HG03439 (cell line): ENCODE measurements around the gene CRAT.
"Not testable (repeated sequence)": the region's sequence is repeated elsewhere in the genome, so short reads cannot be mapped to it uniquely, and the experiment has no call there.

Experiments used
- ATAC-seq: cut with Tn5 transposase; IDR thresholded peaks from one replicate; pipeline ENCODE4 v1.9.1; 2021; ENCODE audit warnings: mild to moderate bottlenecking, moderate library complexity; ENCODE audit not compliant: unreplicated experiment

The CRAT gene

DNA sequence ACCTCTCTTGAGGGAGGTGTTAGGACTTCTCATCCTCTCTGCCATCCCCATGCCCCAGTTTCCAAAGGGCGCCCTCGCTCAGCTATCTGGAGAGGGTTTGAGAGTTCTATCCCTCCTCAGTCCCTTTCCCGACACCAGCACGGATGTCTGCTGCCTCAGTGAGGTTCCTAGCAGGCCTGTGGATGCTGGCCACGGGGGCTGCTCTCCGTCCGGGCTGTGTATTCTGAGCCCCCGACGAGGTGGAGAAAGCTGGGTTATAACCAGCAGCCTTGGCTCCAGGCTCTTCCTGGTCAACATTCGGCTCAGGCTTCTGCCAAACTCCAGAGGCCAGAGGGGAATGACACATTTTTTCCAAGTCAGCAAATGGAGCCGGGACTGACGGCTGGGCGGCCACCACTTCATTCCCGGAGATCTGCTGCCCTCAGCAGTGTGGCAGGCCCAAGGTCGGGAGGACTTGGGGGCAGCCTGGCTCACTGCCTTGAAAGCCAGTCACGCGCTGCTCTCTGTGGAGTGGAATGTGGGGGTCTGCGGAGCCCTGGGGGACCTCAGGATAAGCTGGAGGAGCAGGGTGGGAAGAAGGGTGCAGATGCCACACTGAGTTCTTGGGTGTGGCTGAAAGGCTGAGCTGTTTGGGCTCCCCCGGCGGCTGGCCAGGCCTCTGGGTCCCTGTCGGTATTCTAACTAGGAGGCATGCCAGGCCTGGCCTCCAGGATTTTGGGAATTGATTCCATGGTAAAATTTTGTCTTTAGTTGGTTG is 28.1 kb upstream of the CRAT start:
- no peak for ATAC-seq

DNA sequence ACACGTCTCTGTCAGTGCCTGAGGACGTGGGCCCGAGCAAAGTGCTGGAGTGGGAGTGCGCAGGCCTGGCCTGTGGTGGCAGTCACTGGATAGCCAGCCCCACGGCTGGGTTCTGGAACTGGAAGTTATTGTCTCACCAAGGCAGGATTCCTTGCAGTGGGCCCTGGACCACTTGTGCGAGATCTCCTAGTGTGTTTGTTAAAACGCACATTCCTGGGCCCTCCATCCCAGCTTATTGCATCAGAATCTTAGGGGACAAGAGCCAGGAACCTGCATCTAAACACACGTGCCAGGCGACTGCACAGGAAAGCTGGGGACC is 27.5 kb upstream of the CRAT start:
- ATAC-seq, result no peak

DNA sequence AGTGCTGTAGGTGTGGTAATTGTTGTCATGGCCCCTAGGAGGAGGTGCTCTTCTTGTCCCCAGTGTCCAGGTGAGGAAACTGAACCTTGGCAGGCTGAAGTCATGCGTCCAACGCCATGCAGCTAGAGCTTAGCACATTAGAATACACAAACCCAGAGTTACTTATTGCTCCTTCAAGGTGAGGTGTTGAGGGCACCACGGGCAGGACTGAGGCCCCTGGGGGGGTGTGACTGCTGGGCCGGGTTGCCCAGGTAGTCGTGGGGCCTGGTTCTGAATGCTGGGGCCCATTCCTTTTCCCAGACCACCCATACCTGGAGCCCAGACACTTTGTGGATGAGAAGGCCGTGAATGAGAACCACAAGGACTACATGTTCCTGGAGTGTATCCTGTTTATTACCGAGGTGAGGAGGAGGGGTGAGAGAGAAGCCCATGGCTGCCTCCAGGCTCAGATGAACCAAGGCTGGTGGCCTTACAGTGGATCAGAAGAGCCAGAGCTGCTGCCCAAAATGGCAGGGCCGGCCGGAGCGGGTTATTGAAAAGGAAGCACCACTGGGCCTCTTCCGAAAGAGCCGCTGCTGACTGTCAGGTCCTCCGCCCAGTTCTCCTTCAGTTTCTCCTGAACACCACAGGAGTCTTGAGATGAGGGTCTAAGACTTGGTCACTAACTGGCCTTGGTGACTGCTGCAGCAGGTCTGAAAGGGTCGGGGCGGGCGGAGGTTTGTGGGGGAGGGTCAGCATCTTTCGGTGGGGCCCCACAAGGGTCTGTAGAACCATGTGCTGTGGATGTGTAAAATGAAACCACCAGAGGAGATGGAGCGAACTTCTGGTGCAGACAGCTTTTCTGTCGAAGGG is 26.9 kb upstream of the CRAT start:
- no peak for ATAC-seq

DNA sequence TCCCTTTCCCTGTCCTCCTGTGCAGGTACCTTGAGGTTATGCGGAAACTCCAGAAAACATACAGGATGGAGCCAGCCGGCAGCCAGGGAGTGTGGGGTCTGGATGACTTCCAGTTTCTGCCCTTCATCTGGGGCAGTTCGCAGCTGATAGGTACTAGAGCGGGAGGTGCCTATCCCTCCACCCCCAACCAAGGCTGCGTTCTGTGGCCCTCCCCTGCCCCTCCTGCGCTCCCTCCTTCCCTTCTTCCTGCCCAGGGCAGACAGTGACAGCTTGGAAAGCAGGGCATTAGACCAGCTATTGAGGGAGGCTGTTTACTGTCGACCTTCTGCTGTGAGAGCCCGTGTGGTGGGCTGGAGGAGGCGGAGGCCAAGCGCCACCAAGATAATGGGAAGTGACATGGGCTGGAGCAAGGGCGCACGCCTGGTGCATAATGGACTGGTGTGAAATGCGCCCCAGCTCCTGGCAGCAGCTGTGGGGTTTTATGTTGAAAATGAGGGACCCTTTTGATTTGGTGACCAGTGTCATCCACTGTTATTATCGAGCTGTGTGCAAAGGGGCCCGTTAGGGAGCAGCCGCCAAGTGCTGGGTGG is 25.9 kb upstream of the CRAT start:
- ATAC-seq, result no peak

DNA sequence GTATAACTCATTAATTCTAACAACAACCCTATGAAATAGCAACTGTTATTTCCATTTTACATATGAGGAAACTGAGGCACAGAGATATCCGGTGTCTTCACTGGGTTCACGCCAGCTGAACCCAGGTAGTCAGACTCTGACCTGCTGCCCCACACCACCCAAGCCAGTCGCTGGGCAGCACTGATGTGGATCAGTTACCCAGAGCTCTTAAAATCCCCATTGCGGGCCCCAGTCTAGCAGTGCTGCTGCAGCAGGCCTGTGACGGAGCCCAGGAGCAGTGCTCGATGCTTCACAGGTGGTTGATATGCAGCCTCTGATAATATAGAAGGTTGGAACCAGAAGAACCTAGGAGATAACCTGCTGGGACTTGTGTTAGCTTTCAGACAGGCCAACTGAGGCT is 24.9 kb upstream of the CRAT start:
- ATAC-seq, result no peak

DNA sequence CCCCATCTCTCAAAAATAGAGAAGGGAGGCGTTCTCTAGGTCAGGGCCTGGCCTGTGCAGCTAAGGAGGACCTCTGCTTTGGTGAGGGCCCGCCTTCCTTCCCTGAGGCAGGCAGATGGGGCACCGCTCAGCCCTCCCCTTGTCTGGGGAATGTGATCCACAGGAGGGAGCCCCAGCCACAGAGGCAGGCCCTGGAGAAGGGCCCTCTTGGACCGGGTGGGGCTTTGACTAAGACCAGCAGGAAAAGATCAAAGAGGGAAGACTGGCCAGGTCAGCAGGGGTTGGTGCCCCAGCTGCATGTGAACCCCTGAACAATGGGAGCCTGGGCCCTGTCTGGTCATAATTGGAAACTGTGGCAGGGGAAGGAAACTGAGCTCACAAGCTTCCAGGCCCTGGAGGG is 22.5 kb upstream of the CRAT start:
- no peak for ATAC-seq

DNA sequence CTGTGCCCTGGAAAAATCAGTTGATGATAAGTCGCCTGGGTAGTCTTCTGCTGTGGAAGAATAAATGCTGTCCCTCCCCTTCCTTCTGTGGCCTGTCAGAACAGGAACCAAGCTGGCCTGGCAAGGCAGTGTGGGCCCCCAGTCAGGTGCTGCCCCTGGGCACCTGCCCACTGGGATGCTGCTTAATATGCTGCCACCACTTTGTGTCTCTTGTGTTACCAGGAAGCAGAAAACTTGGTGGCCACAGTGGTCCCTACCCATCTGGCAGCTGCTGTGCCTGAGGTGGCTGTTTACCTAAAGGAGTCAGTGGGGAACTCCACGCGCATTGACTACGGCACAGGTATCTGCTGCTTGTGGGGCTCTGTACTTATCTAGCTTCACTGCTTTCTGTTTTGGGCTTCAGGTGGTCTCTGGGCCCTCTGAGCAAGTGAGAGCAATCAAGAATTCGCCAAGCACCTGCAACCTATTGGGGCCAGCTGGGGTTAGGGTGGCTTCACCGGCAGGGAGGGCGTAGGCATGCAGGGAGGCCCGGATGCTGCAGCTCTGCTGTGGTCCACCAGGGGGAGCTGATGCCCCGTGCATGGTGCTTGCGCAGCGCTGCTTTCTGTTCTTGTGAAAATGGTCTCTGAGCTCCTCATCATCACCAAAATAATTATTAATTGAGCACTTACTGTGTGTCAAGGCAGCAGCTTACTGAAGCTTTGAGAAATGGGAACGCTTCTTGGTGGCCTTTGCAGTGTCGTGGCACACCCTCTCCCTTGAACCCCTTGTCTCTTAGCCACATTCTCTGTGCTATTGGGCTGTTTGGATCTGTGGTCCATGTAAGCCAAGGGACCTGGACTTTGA is 20.9 kb upstream of the CRAT start:
- peak; percentile 63 for ATAC-seq

DNA sequence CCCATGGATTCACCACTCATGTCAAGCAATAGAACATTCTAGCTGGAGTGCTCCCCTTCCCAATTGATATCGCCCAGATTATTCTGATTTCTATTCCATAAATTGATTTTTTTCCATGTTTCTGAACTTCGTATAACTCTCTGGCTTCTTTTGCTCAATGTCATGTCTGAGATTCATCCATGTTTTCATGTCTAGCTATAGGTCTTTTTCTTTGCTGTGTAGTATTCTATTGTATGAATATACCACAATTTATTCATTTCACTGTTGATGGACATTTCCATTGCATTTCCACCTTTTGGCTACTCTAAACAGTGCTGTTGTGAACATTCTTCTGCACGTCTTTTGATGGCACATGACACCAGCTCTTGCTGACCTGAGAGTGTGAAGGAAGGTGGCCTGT is 20.2 kb upstream of the CRAT start:
- ATAC-seq, result no peak

DNA sequence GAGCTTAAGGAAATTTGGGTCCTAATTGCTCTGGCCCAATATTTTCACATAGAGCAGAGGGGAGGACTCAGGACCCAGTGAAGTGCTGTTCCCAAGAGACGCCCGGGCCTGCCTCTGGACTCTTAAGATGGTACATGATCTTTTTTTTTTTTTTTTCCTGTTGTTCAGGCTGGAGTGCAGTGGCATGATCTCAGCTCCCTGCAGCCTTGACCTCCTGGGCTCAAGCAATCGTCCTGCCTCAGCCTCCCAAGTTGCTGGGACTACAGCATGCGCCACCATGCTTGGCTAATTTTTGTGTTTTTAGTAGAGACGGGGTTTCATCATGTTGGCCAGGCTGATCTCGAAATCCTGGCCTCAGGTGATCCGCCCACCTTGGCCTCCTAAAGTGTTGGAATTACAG is 19.7 kb upstream of the CRAT start:
- ATAC-seq, result not testable (repeated sequence)

DNA sequence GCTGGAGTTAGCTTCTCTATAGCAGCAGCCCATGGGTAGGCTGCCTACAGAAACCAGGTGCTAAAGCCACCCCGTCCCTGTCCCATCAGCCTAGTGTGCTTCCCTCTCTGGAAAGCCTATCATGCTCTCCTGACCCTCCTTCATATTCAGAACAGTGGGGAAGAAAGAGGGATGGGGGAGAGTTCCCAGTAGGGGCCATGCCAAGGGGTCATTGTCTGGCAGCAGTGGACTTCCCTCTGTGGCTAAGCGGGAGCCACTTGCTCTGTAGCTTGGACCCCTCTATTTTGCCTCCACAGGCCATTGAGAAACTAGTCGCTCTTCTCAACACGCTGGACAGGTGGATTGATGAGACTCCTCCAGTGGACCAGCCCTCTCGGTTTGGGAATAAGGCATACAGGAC is 18.1 kb upstream of the CRAT start:
- ATAC-seq, result no peak

DNA sequence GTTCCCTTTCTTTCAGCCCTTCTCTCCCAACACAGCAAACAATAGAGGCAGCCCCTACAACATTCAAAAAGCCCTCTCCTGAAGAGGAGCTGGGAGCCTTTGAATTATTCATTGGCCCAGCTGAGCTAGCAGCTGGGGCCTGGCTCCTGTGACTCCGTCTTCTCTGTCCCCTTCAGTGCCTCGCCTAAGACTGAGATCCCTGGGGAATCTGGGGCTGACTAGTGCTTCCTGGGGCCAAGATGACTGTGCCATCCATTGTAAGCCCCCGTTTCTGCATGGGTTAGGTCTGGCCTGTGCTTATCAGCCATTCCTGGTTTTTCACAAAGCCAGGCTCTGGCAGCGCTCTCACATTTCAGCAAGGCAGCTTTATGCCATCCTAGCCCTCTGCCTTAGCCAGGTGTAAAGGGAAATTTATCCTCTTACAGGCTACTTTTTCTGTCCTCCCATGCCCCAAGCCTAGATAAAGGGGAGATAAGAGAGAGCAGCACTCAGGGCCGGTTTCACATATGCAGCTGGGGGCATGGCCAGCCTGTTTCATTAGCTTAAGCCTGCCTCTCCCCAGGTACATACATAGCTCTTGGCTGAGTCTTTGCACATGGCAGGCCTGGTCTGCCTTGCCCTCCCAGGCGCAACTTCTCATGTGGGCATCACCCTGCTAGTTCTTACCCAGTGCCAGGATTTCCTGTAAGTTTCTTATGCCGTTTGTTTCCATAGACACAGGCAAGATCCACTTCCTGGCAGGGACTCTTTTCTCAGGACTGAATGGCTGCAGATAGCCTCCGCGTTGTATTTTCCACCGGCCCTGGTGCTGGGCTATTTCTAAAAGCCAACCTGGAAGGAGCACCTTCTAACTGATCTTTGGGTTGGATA is 16.4 kb upstream of the CRAT start:
- ATAC-seq, result no peak

DNA sequence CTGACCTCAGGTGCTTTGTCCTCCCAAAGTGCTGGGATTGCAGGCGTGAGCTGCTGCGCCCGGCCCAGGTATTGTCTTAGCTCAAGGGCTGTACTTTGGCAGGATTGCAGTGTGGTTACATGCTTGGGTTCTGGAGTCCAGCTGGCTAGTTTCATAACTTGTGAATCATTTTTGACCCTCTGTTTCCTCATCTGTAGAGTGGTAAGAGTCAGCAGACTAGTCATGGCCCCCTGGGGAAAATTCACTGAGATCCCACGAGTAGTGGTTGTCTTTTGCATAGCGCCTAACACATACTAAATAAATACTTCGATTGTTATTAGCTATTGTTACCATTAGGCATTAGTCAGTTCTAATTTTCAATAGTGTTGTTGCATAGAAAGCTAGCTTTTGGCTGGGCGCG is 14.9 kb upstream of the CRAT start:
- no peak for ATAC-seq

DNA sequence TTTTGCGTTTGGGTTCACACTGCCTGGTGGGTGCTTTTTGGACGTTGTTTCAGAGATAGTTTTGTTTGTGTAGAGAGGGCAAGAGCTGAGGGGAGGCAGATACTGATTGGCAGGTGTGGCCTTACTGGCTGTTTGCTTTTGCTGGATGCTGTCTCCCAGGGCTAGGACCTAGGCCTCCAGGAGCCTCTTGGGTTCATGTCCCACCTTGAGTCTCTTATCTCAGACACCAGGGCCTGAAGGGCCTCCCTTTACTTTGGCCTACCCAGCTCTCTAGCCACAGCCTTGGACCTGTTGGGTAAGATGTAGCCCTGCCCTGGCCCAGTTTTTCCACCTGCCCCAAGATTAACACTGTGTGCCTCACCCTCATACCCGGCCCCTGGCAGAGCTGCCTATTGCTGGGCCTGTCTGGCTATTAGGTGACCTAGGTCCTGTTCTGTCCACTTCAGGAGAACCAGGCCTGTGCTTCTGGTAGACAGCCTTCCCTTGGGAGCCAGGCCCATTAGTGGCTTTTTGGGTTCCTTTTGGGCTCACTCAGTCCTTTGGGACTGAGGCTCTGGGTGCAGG is 14.0 kb upstream of the CRAT start:
- ATAC-seq, result no peak

DNA sequence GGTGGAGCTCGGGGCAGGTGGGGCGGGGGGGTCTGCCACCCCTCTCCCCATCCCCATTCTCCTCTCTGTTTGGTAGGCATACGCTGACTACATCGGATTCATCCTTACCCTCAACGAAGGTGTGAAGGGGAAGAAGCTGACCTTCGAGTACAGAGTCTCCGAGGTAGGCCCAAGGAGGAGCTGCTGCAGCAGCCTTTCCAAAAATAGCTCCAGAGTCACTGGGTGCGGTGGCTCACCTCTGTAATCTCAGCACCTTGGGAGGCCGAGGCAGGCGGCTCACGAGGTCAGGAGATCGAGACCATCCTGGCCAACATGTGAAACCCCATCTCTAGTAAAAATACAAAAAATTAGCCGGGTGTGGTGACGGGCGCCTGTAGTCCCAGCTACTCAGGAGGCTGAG is 12.4 kb upstream of the CRAT start:
- ATAC-seq, result not testable (repeated sequence)

DNA sequence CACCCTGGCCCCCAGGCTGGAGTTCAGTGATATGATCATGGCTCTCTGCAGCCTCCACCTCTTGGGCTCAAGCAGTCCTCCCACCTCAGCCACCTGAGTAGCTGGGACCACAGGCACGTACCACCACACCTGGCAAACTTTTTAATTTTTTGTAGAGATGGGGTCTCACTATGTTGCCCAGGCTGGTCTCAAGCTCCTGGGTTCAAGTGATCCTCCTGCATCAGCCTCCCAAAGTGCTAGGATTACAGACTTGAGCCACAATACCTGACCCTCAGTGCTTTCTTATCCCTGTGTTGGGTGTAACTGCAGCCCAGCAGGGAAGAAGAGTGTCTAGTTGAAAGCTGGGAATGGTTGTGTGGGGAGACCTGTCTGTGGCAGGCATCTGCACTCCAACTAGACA is 11.5 kb upstream of the CRAT start:
- no peak for ATAC-seq

DNA sequence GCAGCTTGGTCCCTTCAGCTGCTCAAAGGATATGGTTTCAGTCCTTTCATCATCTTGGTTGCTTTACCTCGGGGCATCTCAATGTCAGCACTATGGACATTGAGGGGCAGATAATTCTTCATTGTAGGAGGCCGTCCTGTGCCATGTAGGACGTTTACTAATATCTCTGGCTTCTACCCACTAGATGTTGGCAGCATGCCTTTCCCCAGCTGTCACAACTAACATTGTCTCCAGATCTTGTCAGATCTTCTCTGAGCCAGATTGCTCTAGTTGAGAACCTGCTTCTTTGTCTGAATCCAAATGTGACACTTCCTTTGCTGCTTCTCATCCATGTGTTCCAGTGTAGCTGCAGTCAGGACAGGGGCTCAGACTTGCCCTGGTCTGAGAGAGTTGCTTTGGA is 10.9 kb upstream of the CRAT start:
- ATAC-seq, result no peak

DNA sequence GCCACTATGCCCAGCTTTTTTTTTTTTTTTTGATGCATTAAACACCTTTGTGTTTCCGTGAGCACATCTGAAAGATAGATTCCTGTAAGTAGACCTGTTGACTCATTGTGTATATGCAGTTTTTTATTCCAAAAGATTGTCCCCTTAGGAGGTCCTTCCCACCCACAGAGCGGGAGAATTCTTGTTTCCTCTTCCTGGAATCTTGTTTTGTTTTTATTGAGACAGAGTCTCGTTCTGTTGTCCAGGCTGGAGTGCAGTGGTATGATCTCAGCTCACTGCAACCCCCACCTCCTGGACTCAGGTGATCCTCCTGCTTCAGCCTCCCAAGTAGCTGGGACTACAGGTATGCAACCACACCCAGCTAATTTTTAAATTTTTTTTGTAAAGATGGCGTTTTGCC is 8.2 kb upstream of the CRAT start:
- no peak for ATAC-seq

DNA sequence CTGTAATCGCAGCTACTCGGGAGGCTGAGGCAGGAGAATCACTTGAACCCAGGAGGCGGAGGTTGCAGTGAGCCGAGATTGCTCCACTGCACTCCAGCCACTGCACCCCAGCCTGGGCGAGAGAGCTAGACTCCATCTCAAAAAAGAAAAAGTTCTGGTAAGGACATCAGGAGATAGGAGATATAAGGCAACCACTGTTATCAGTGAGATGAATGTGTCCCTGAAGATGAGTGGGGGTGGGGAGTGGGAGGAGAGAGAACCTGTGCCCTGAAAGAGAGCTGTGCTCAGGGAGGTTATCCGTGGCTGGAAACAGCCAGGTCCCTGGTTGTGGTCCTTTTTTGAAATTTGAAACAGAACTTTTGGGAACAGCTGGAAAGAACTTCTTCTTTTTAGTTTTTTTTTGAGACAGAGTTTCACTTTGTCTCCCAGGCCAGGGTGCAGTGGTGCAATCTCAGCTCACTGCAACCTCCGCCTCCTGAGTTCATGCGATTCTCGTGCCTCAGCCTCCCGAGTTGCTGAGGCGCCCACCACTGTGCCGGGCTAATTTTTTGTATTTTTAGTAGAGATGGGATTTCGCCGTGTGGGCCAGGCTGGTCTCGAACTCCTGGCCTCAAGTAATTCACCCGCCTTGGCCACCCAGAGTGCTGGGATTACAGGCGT is 3.2 kb upstream of the CRAT start:
- no peak for ATAC-seq

DNA sequence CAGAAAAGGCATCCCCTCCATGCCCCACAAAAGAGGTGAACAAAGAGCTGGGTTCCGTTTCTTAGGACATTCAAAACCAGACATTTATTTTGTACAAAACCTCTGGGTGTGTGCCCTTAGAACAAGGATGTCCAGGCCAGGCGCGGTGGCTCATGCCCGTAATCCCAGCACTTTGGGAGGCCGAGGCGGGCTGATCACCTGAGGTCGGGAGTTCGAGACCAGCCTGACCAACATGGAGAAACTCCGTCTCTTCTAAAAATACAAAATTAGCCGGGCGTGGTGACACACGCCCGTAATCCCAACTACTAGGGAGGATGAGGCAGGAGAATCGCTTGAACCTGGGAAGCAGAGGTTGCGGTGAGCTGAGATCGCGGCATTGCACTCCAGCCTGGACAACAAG is 1.9 kb upstream of the CRAT start:
- not testable (repeated sequence) for ATAC-seq
